GM23338 (cell line): ENCODE results near the gene MAPK11. TPM values are rescaled to one million over a fixed set of nuclear protein-coding genes. Genes with fewer than 3 reads are reported as not detected.

Experiments
- ATAC-seq: fragments of 200-7000 bp; cut with Tn5 transposase; 3 replicates; pipeline ENCODE4 v1.9.1; 2020
- DNase-seq: peaks from one replicate; pipeline ENCODE4 v3.0.0-alpha.2; 2015; ENCODE audit warnings: low spot score
- H2AFZ ChIP-seq: fragments of 200-600 bp; sonication (generic); 2 replicates; pipeline ENCODE4 v1.8.0; 2016; ENCODE audit warnings: antibody characterized with exemption, mild to moderate bottlenecking, moderate library complexity
- H3F3A ChIP-seq: fragments of 200-600 bp; sonication (generic); replicated peaks from 2 replicates; pipeline ENCODE4 v1.8.0; 2017; ENCODE audit warnings: antibody characterized with exemption, mixed run types, low read depth
- H3K27ac ChIP-seq: fragments of 200-600 bp; sonication (generic); 2 replicates; pipeline ENCODE4 v1.6.1; 2016; ENCODE audit warnings: low read depth
- H3K27me3 ChIP-seq: fragments of 200-600 bp; sonication (generic); 2 replicates; pipeline ENCODE4 v1.8.0; 2016; ENCODE audit warnings: mild to moderate bottlenecking, mixed run types, moderate library complexity; ENCODE audit not compliant: insufficient read depth
- H3K36me3 ChIP-seq: fragments of 200-600 bp; sonication (generic); 2 replicates; pipeline ENCODE4 v1.8.0; 2016; ENCODE audit warnings: mild to moderate bottlenecking; ENCODE audit not compliant: insufficient read depth
- H3K4me1 ChIP-seq: fragments of 200-600 bp; sonication (generic); 2 replicates; pipeline ENCODE4 v1.8.0; 2016; ENCODE audit warnings: mild to moderate bottlenecking, moderate library complexity; ENCODE audit not compliant: insufficient read depth
- H3K4me2 ChIP-seq: fragments of 200-600 bp; sonication (generic); 2 replicates; pipeline ENCODE4 v1.7.1; 2017; ENCODE audit warnings: mixed run types
- H3K4me3 ChIP-seq: fragments of 200-600 bp; sonication (generic); 2 replicates; pipeline ENCODE4 v1.6.1; 2016; ENCODE audit warnings: mixed run types
- H3K79me2 ChIP-seq: fragments of 200-600 bp; sonication (generic); replicated peaks from 2 replicates; pipeline ENCODE4 v1.8.0; 2017; ENCODE audit warnings: mild to moderate bottlenecking; ENCODE audit not compliant: insufficient read depth
- H3K9me2 ChIP-seq: fragments of 200-600 bp; sonication (generic); 2 replicates; pipeline ENCODE4 v1.8.0; 2017; ENCODE audit not compliant: insufficient read depth
- H4K20me1 ChIP-seq: fragments of 200-600 bp; sonication (generic); replicated peaks from 2 replicates; pipeline ENCODE4 v1.8.0; 2017; ENCODE audit warnings: mild to moderate bottlenecking; ENCODE audit not compliant: insufficient read depth
- H3K27ac Mint-ChIP-seq: 2 replicates; pipeline ENCODE4 v1.8.0; 2020; ENCODE audit warnings: inconsistent platforms, mild to moderate bottlenecking, moderate library complexity, mixed read lengths
- H3K27me3 Mint-ChIP-seq: 3 replicates; pipeline ENCODE4 v1.8.0; 2022; ENCODE audit warnings: low read depth, mild to moderate bottlenecking, moderate library complexity, mixed read lengths, inconsistent platforms; ENCODE audit not compliant: insufficient read depth, poor library complexity
- H3K36me3 Mint-ChIP-seq: 3 replicates; pipeline ENCODE4 v1.8.0; 2021; ENCODE audit warnings: low read depth, mild to moderate bottlenecking, inconsistent platforms, moderate library complexity, mixed read lengths
- H3K4me1 Mint-ChIP-seq: 3 replicates; pipeline ENCODE4 v1.8.0; 2020; ENCODE audit warnings: mild to moderate bottlenecking, inconsistent platforms, mixed read lengths
- H3K4me3 Mint-ChIP-seq: 3 replicates; pipeline ENCODE4 v1.8.0; 2021; ENCODE audit warnings: moderate library complexity, mild to moderate bottlenecking, inconsistent platforms, mixed read lengths
- H3K9me3 Mint-ChIP-seq: 3 replicates; pipeline ENCODE4 v1.8.0; 2020; ENCODE audit warnings: moderate library complexity, mild to moderate bottlenecking, inconsistent platforms, mixed read lengths
- CREB1 ChIP-seq: fragments of 250-450 bp; sonication (Bioruptor Pico); IDR thresholded peaks from 2 replicates; pipeline ENCODE4 v1.5.0; 2020; ENCODE audit warnings: low read depth, mild to moderate bottlenecking, moderate library complexity
- EZH2 ChIP-seq: fragments of 200-600 bp; sonication (generic); IDR thresholded peaks from one replicate; pipeline ENCODE4 v1.8.0; 2017; ENCODE audit warnings: antibody characterized with exemption, mild to moderate bottlenecking, low read depth; ENCODE audit not compliant: unreplicated experiment
- EZH2phosphoT487 ChIP-seq: fragments of 200-600 bp; sonication (generic); IDR thresholded peaks from one replicate; pipeline ENCODE4 v1.8.1; 2018; ENCODE audit warnings: antibody characterized with exemption; ENCODE audit not compliant: unreplicated experiment
- JUNB ChIP-seq: IDR thresholded peaks from one replicate; pipeline ENCODE4 v1.6.1; 2016; ENCODE audit warnings: antibody characterized with exemption; ENCODE audit not compliant: unreplicated experiment
- POLR2AphosphoS5 ChIP-seq: IDR thresholded peaks from 2 replicates; pipeline ENCODE4 v1.6.1; 2016; ENCODE audit warnings: antibody characterized with exemption, low read depth
- REST ChIP-seq: IDR thresholded peaks from one replicate; pipeline ENCODE4 v1.6.1; 2018; ENCODE audit warnings: antibody characterized with exemption; ENCODE audit not compliant: unreplicated experiment
- STAT1 ChIP-seq: IDR thresholded peaks from one replicate; pipeline ENCODE4 v1.6.1; 2016; ENCODE audit warnings: antibody characterized with exemption; ENCODE audit not compliant: unreplicated experiment
- ZNF114 ChIP-seq: fragments of 250-450 bp; sonication (Bioruptor Pico); IDR thresholded peaks from 2 replicates; pipeline ENCODE4 v1.5.0; 2020; ENCODE audit warnings: mild to moderate bottlenecking, moderate library complexity
- ZNF331 ChIP-seq: fragments of 250-450 bp; sonication (Bioruptor Pico); IDR thresholded peaks from 2 replicates; pipeline ENCODE4 v1.5.0; 2020; ENCODE audit warnings: low read depth, mild to moderate bottlenecking, moderate library complexity
- polyA plus RNA-seq: library from polyadenylated mRNA; unstranded; fragments of >200 nt; fragmentation: Nextera tagmentation; extraction: Ambion mirVana; gene quantifications from 2 replicates; pipeline ENCODE4 v1.2.1, GENCODE V29; 2016
- total RNA-seq: library from RNA; depleted of rRNA; stranded (reverse); fragments of >200 nt; shearing (Covaris generic); gene quantifications from 2 replicates; pipeline ENCODE4 v1.2.3, GENCODE V29; 2014
- TF ChIP-seq, protein P1 (sequence below), 2 experiments: fragments of 200-600 bp in 1 of 2; sonication (generic) in 1 of 2; conservative IDR thresholded peaks; 2 replicates each; pipeline versions ENCODE4 v1.5.1 to v1.6.1; 2016 to 2017; ENCODE audit warnings: antibody characterized with exemption in 2 of 2, low read depth in 2 of 2, mild to moderate bottlenecking in 2 of 2, moderate library complexity in 1 of 2
- TF ChIP-seq, protein P2 (sequence below): IDR thresholded peaks from 2 replicates; pipeline ENCODE4 v1.6.1; 2016; ENCODE audit warnings: antibody characterized with exemption

Gene MAPK11
- total and polyA plus RNA-seq, 2 experiments from 2014 or later = 0.34 to 1.9 TPM

GRCh38 chr22:50259302-50259701 is 10.9 kb downstream of the MAPK11 start (continued):
- TF ChIP-seq, protein P1, sequence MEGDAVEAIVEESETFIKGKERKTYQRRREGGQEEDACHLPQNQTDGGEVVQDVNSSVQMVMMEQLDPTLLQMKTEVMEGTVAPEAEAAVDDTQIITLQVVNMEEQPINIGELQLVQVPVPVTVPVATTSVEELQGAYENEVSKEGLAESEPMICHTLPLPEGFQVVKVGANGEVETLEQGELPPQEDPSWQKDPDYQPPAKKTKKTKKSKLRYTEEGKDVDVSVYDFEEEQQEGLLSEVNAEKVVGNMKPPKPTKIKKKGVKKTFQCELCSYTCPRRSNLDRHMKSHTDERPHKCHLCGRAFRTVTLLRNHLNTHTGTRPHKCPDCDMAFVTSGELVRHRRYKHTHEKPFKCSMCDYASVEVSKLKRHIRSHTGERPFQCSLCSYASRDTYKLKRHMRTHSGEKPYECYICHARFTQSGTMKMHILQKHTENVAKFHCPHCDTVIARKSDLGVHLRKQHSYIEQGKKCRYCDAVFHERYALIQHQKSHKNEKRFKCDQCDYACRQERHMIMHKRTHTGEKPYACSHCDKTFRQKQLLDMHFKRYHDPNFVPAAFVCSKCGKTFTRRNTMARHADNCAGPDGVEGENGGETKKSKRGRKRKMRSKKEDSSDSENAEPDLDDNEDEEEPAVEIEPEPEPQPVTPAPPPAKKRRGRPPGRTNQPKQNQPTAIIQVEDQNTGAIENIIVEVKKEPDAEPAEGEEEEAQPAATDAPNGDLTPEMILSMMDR (conservative IDR thresholded peaks at IDR 0.05; ENCODE audit: low read depth in 2 of 2) = no peak
- TF ChIP-seq, protein P2, sequence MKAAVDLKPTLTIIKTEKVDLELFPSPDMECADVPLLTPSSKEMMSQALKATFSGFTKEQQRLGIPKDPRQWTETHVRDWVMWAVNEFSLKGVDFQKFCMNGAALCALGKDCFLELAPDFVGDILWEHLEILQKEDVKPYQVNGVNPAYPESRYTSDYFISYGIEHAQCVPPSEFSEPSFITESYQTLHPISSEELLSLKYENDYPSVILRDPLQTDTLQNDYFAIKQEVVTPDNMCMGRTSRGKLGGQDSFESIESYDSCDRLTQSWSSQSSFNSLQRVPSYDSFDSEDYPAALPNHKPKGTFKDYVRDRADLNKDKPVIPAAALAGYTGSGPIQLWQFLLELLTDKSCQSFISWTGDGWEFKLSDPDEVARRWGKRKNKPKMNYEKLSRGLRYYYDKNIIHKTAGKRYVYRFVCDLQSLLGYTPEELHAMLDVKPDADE = no peak
- TF ChIP-seq EZH2 = no peak
- no peak for TF ChIP-seq REST
- TF ChIP-seq EZH2phosphoT487 = no peak
- no peak for TF ChIP-seq ZNF114 (CRISPR knock-in tag)
- TF ChIP-seq STAT1 = no peak
- no peak for TF ChIP-seq CREB1 (CRISPR knock-in tag)

- no peak overlapping the region for H3K27ac Mint-ChIP-seq
- DNase-seq = no peak
- peaks cover 21% of the 10 kb centered on the region for H3K27me3 Mint-ChIP-seq
- peaks cover 6% of the 10 kb centered on the region; the same call in 2 of the 3 replicates for H3K4me1 Mint-ChIP-seq
- no peak overlapping the region for H2AFZ ChIP-seq
- H3K36me3 Mint-ChIP-seq = no peaks in the 10 kb centered on the region
- no peaks in the 10 kb centered on the region for H3K9me2 ChIP-seq
- no peaks in the 10 kb centered on the region for H3K9me3 Mint-ChIP-seq
- no peaks in the 10 kb centered on the region for H3K36me3 ChIP-seq
- H3F3A ChIP-seq = no peaks in the 10 kb centered on the region
- no peak overlapping the region for H3K4me3 ChIP-seq
- H3K27me3 ChIP-seq = peaks cover 23% of the 10 kb centered on the region
- no peak overlapping the region for H3K4me2 ChIP-seq
- H3K4me1 ChIP-seq = peaks cover 7% of the 10 kb centered on the region
- no peak overlapping the region for H3K4me3 Mint-ChIP-seq
- no peak overlapping the region for H3K27ac ChIP-seq
- no peak for ATAC-seq
- no peaks in the 10 kb centered on the region for H3K79me2 ChIP-seq
- no peaks in the 10 kb centered on the region for H4K20me1 ChIP-seq
- no peak for TF ChIP-seq ZNF114 (CRISPR knock-in tag)
- TF ChIP-seq REST = no peak
- no peak for TF ChIP-seq JUNB
- TF ChIP-seq, protein P1 (conservative IDR thresholded peaks at IDR 0.05; ENCODE audit: low read depth in 2 of 2) = no peak
- TF ChIP-seq ZNF331 = no peak
- TF ChIP-seq, protein P2 = no peak
- TF ChIP-seq STAT1 = no peak
- TF ChIP-seq POLR2AphosphoS5 = no peak
These were observed 11.6 kb downstream of the MAPK11 start for GRCh38 chr22:50258361-50259292.
